ENCODE results near the gene DPF3. TPM values are rescaled to one million over a fixed set of nuclear protein-coding genes. Genes with fewer than 3 reads are reported as not detected.

The DPF3 gene
- total and polyA plus RNA-seq, 9 of the 15 experiments (the other 6 are each of a cell fraction or from before 2014, with no cell fraction given): 0.21 to 4.9 (median 1.2) TPM

- TF ChIP-seq THAP12 (CRISPR knock-in tag; IDR thresholded peaks at IDR 0.05) (no peak), ADNP (tag; IDR thresholded peaks at IDR 0.05) (no peak), NFATC3 (IDR thresholded peaks at IDR 0.05) (no peak), ZNF717 (CRISPR knock-in tag; IDR thresholded peaks at IDR 0.05) (no peak), CCAR2 (IDR thresholded peaks at IDR 0.05; ENCODE audit: low read depth, low read length) (no peak), HDAC1 (IDR thresholded peaks at IDR 0.05) (no peak), PHTF2 (CRISPR knock-in tag; IDR thresholded peaks at IDR 0.05) (no peak), NR1H2 (CRISPR knock-in tag; IDR thresholded peaks at IDR 0.05) (no peak), CTBP1 (IDR thresholded peaks at IDR 0.05; ENCODE audit: borderline replicate concordance) (no peak), PYGO2 (tag; IDR thresholded peaks at IDR 0.05) (no peak), HDAC2 (IDR thresholded peaks at IDR 0.05) (no peak), ID3 (CRISPR knock-in tag; IDR thresholded peaks at IDR 0.05) (no peak), ID3 (tag; IDR thresholded peaks at IDR 0.05) (no peak), ZNF551 (CRISPR knock-in tag; IDR thresholded peaks at IDR 0.05) (no peak), ZNF146 (CRISPR knock-in tag; IDR thresholded peaks at IDR 0.05; ENCODE audit: unreplicated experiment) (no peak), CUX1 (CRISPR knock-in tag; IDR thresholded peaks at IDR 0.05) (no peak), NR2C2 (CRISPR knock-in tag; IDR thresholded peaks at IDR 0.05) (no peak), NR2C2 (tag; IDR thresholded peaks at IDR 0.05) (peak; percentile 41; the same call in 1 of the 2 replicates), MLX (CRISPR knock-in tag; conservative IDR thresholded peaks at IDR 0.05) (no peak), BRD9 (IDR thresholded peaks at IDR 0.05; ENCODE audit: low read depth, partially characterized antibody) (peak; percentile 14), ZKSCAN8 (CRISPR knock-in tag; IDR thresholded peaks at IDR 0.05) (no peak), U2AF2 (optimal IDR thresholded peaks at IDR 0.05; ENCODE audit: low read depth, low read length) (no peak), KHSRP (IDR thresholded peaks at IDR 0.05) (no peak)
These were observed 14.0 kb upstream of the DPF3 start (continued) for GRCh38 chr14:72907886-72908285.

Measured in K562 (cell line).